Ishikawa (cell line): Measurements from ENCODE around the gene ARHGEF4.

Experiments used
- CEBPB ChIP-seq: IDR thresholded peaks from 2 replicates; pipeline ENCODE4 v1.6.1; 2012
- CREB1 ChIP-seq: IDR thresholded peaks from 2 replicates; pipeline ENCODE4 v1.6.1; 2012; ENCODE audit warnings: low read depth
- EGR1 ChIP-seq: IDR thresholded peaks from 2 replicates; pipeline ENCODE4 v1.6.1; 2012
- EP300 ChIP-seq: IDR thresholded peaks from 2 replicates; pipeline ENCODE4 v1.6.1; 2012; ENCODE audit warnings: borderline replicate concordance
- MAX ChIP-seq: IDR thresholded peaks from 2 replicates; pipeline ENCODE4 v1.6.1; 2012
- NFIC ChIP-seq: IDR thresholded peaks from 2 replicates; pipeline ENCODE4 v1.6.1; 2012
- TAF1 ChIP-seq: IDR thresholded peaks from 2 replicates; pipeline ENCODE4 v1.6.1; 2012; ENCODE audit warnings: low read depth, mild to moderate bottlenecking
- TEAD4 ChIP-seq: IDR thresholded peaks from 2 replicates; pipeline ENCODE4 v1.6.1; 2012
- USF1 ChIP-seq: IDR thresholded peaks from 2 replicates; pipeline ENCODE4 v1.6.1; 2012

- no peak for TF ChIP-seq TEAD4
- TF ChIP-seq CREB1, result no peak
- no peak for TF ChIP-seq EP300
- TF ChIP-seq MAX, result no peak
- no peak for TF ChIP-seq EGR1
- no peak for TF ChIP-seq USF1
- TF ChIP-seq TAF1, result no peak
- TF ChIP-seq NFIC, result no peak
- no peak for TF ChIP-seq CEBPB
Measured at GRCh38 chr2:130891966-130892365, 55.3 kb downstream of the ARHGEF4 start.
